K562 (cell line): ENCODE results near the gene DDX39A. TPM values are rescaled to one million over a fixed set of nuclear protein-coding genes. Genes with fewer than 3 reads are reported as not detected.

ENCODE experiments used
- ATAC-seq: fragments of 200-7000 bp; cut with Tn5 transposase; 3 replicates; pipeline ENCODE4 v1.9.1; 2020; ENCODE audit warnings: moderate library complexity
- BruUV-seq: library from RNA; stranded (reverse); fragments of 400-500 nt; replicated peaks from 2 replicates; lab custom pipeline; 2021; lab: Mats Ljungman, UMichigan
- CTCF ChIA-PET: fragments of 300-600 bp; formaldehyde crosslinking; extraction: SDS; loops from one replicate; lab custom pipeline; 2021; ENCODE audit warnings: low intra/inter-chr PET ratio; lab: Yijun Ruan, JAX
- POLR2A ChIA-PET: fragments of 300-600, 350-650 bp; sonication (Branson Sonifier 250); formaldehyde crosslinking; extraction: SDS; loops from one replicate; lab custom pipeline; 2021; ENCODE audit warnings: antibody characterized with exemption, inconsistent platforms; lab: Yijun Ruan, JAX
- DNase-seq, 4 experiments: peaks; one replicate each; pipeline versions ENCODE4 v3.0.0 to v3.0.0-alpha.2; 2011 to 2018; ENCODE audit warnings: low spot score in 3 of 4, mixed read lengths in 3 of 4; ENCODE audit errors: extremely low read depth in 1 of 4
- FAIRE-seq: peaks from 2 replicates; lab custom pipeline; 2011; peaks lifted over from hg19 to GRCh38; lab: Jason Lieb, UNC
- H2AFZ ChIP-seq: 2 replicates; pipeline ENCODE4 v1.6.0; 2011; ENCODE audit warnings: low read depth, low read length, control low read depth, inconsistent platforms
- H3K27ac ChIP-seq: fragments of 200-600 bp; 3 replicates; pipeline ENCODE4 v1.8.0; 2011; ENCODE audit warnings: low read depth, mild to moderate bottlenecking, control low read depth, inconsistent platforms, low read length, moderate library complexity, mixed read lengths; ENCODE audit errors: extremely low read depth
- H3K27me3 ChIP-seq, 2 experiments: fragments of 300-600 bp in 1 of 2; 2 replicates in 1 of 2; 3 replicates in 1 of 2; pipeline versions ENCODE4 v1.6.0 to v1.8.0; 2011; ENCODE audit warnings: inconsistent platforms in 2 of 2, low read length in 2 of 2, mild to moderate bottlenecking in 1 of 2, mixed read lengths in 1 of 2, moderate library complexity in 1 of 2; ENCODE audit not compliant: control insufficient read depth in 2 of 2, insufficient read depth in 2 of 2
- H3K36me3 ChIP-seq: fragments of 300-600 bp; 3 replicates; pipeline ENCODE4 v1.8.0; 2011; ENCODE audit warnings: mild to moderate bottlenecking, low read length, inconsistent platforms; ENCODE audit not compliant: control insufficient read depth, insufficient read depth
- H3K4me1 ChIP-seq, 2 experiments: fragments of 200-600 bp in 1 of 2; replicated peaks in 1 of 2; 2 replicates in 1 of 2; 3 replicates in 1 of 2; pipeline versions ENCODE4 v1.5.1 to v1.8.0; 2011; ENCODE audit warnings: inconsistent platforms in 2 of 2, low read length in 2 of 2, mild to moderate bottlenecking in 1 of 2, mixed read lengths in 1 of 2, moderate library complexity in 1 of 2; ENCODE audit not compliant: control insufficient read depth in 2 of 2, insufficient read depth in 2 of 2
- H3K4me2 ChIP-seq: 2 replicates; pipeline ENCODE4 v1.6.1; 2011; ENCODE audit warnings: low read length, control low read depth, inconsistent platforms, mixed read lengths; ENCODE audit not compliant: insufficient read depth
- H3K4me3 ChIP-seq: fragments of 200-600 bp; sonication (generic), shearing (Covaris generic); 2 replicates; pipeline ENCODE4 v1.5.1; 2016; ENCODE audit warnings: control low read depth, inconsistent platforms
- H3K79me2 ChIP-seq: fragments of 200-600 bp; 3 replicates; pipeline ENCODE4 v1.8.0; 2011; ENCODE audit warnings: low read length, inconsistent platforms; ENCODE audit not compliant: control insufficient read depth, insufficient read depth
- H3K9ac ChIP-seq, 2 experiments: 2 replicates each; pipeline versions ENCODE4 v1.6.0 to v1.6.1; 2011; ENCODE audit warnings: low read depth in 2 of 2, low read length in 2 of 2, control low read depth in 1 of 2, inconsistent platforms in 1 of 2, mild to moderate bottlenecking in 1 of 2, mixed read lengths in 1 of 2; ENCODE audit not compliant: insufficient read depth in 1 of 2
- H3K9me1 ChIP-seq: one replicate; pipeline ENCODE4 v1.6.0; 2011; ENCODE audit warnings: inconsistent platforms, mild to moderate bottlenecking, low read length, moderate library complexity; ENCODE audit not compliant: control insufficient read depth, insufficient read depth
- H3K9me3 ChIP-seq: replicated peaks from 2 replicates; pipeline ENCODE4 v1.5.1; 2011; ENCODE audit warnings: low read depth, low read length, inconsistent platforms; ENCODE audit not compliant: control insufficient read depth, insufficient read depth
- H4K20me1 ChIP-seq: replicated peaks from 2 replicates; pipeline ENCODE4 v1.6.1; 2011; ENCODE audit warnings: low read length, inconsistent platforms, mixed read lengths; ENCODE audit not compliant: control insufficient read depth, insufficient read depth
- BCOR ChIP-seq: fragments of 450-650 bp; IDR thresholded peaks from 2 replicates; pipeline ENCODE4 v1.6.1; 2016
- C11orf30 ChIP-seq: fragments of 450-650 bp; IDR thresholded peaks from 2 replicates; pipeline ENCODE4 v1.6.1; 2016; ENCODE audit warnings: low read depth, mild to moderate bottlenecking
- DEAF1 ChIP-seq: fragments of 450-650 bp; formaldehyde crosslinking; IDR thresholded peaks from 2 replicates; pipeline ENCODE4 v1.4.0; 2020; ENCODE audit warnings: mild to moderate bottlenecking, moderate library complexity
- ELF1 ChIP-seq: fragments of 200-800 bp; sonication (Bioruptor generic); IDR thresholded peaks from 2 replicates; pipeline ENCODE4 v1.6.1; 2016; ENCODE audit warnings: missing genetic modification characterization, missing compliant biosample characterization
- ETV1 ChIP-seq: fragments of 450-650 bp; conservative IDR thresholded peaks from 2 replicates; pipeline ENCODE4 v1.6.1; 2016; ENCODE audit warnings: missing genetic modification characterization, control low read depth, low read depth, missing compliant biosample characterization
- GABPA ChIP-seq: fragments of 200-800 bp; sonication (Bioruptor generic); conservative IDR thresholded peaks from 2 replicates; pipeline ENCODE4 v1.6.1; 2016; ENCODE audit warnings: low read depth, missing genetic modification characterization, missing compliant biosample characterization
- KDM1A ChIP-seq, 2 experiments: fragments of 450-650 bp; IDR thresholded peaks; 2 replicates each; pipeline ENCODE4 v1.6.1; 2016; ENCODE audit warnings: mild to moderate bottlenecking in 2 of 2
- LEF1 ChIP-seq: fragments of 450-650 bp; IDR thresholded peaks from 2 replicates; pipeline ENCODE4 v1.6.1; 2016; ENCODE audit warnings: mild to moderate bottlenecking
- MEF2A ChIP-seq: IDR thresholded peaks from 2 replicates; pipeline ENCODE4 v1.6.1; 2011; ENCODE audit warnings: low read depth, mild to moderate bottlenecking, low read length, moderate library complexity; ENCODE audit not compliant: control insufficient read depth
- MEIS2 ChIP-seq: fragments of 450-650 bp; IDR thresholded peaks from 2 replicates; pipeline ENCODE4 v1.6.1; 2014; ENCODE audit warnings: mild to moderate bottlenecking; ENCODE audit not compliant: partially characterized antibody
- NBN ChIP-seq: fragments of 450-650 bp; IDR thresholded peaks from 2 replicates; pipeline ENCODE4 v1.6.1; 2016; ENCODE audit warnings: low read depth, mild to moderate bottlenecking
- POLR2AphosphoS2 ChIP-seq: IDR thresholded peaks from 2 replicates; pipeline ENCODE4 v1.6.1; 2012; ENCODE audit warnings: low read length, improper control_type of control experiment
- PREB ChIP-seq: sonication (generic); formaldehyde crosslinking; IDR thresholded peaks from 2 replicates; pipeline ENCODE4 v1.8.1; 2023; ENCODE audit warnings: mild to moderate bottlenecking, missing genetic modification reagents
- RBM25 ChIP-seq: fragments of 200-400 bp; formaldehyde crosslinking; IDR thresholded peaks from 2 replicates; pipeline ENCODE4 v1.6.1; 2018; ENCODE audit warnings: low read length, low read depth, moderate library complexity; ENCODE audit not compliant: severe bottlenecking
- STAT5A ChIP-seq: IDR thresholded peaks from 2 replicates; pipeline ENCODE4 v1.6.1; 2012; ENCODE audit warnings: low read length, inconsistent platforms, borderline replicate concordance
- ZKSCAN8 ChIP-seq: fragments of 200-800 bp; sonication (Bioruptor generic); IDR thresholded peaks from 2 replicates; pipeline ENCODE4 v1.6.1; 2016; ENCODE audit warnings: missing genetic modification characterization, missing compliant biosample characterization
- ZNF121 ChIP-seq: sonication (generic); formaldehyde crosslinking; conservative IDR thresholded peaks from 2 replicates; pipeline ENCODE4 v1.8.0; 2022; ENCODE audit warnings: missing genetic modification reagents
- ZNF146 ChIP-seq: IDR thresholded peaks from one replicate; pipeline ENCODE4 v1.6.1; 2018; ENCODE audit warnings: missing compliant biosample characterization; ENCODE audit not compliant: unreplicated experiment
- WGBS: fragments of 100-300 bp; shearing (Covaris generic); methylation state at CpG from one replicate; pipeline ENCODE4 v1.1.6; 2016; ENCODE audit warnings: low coverage, mixed read lengths; ENCODE audit not compliant: insufficient coverage; ENCODE audit errors: missing lambda C conversion rate; 5-methylcytosine and 5-hydroxymethylcytosine counted together
- in situ Hi-C: fragments of 300-500 bp; cut with MboI; formaldehyde crosslinking; loops from 4 replicates; pipeline ENCODE4 v1.15.0; 2018; ENCODE audit warnings: inconsistent platforms, mixed read lengths
- intact Hi-C: fragments of 100-400 bp; cut with micrococcal nuclease; formaldehyde crosslinking; loops from 2 replicates; pipeline ENCODE4 v1.14.2; 2022
- polyA plus RNA-seq, 8 experiments: library from polyadenylated mRNA; depleted of rRNA in 4 of 8; stranded (reverse) in 5 of 8; unstranded in 3 of 8; fragments of >200 nt; fragmentation: Nextera tagmentation in 2 of 8; fragmentation: Illumina TruSeq in 1 of 8; extraction: Ambion mirVana in 2 of 8; extraction: Trizol in 1 of 8; gene quantifications; 2 replicates each; pipeline versions ENCODE4 v1.2.1 to v1.2.3, GENCODE V29; 2011 to 2014; ENCODE audit warnings: inconsistent platforms in 1 of 8, missing spikeins in 1 of 8
- total RNA-seq, 7 experiments: library from RNA; depleted of rRNA in 6 of 7; stranded (reverse); fragments of >200 nt in 6 of 7; fragmentation: Illumina TruSeq in 2 of 7; extraction: Trizol in 2 of 7; gene quantifications; 2 replicates each; pipeline versions ENCODE4 v1.2.1 to v1.2.3, GENCODE V29; 2011 to 2021; ENCODE audit warnings: low replicate concordance in 1 of 7

The DDX39A gene
- total and polyA plus RNA-seq, 9 of the 15 experiments (the other 6 are each of a cell fraction or from before 2014, with no cell fraction given): 90.3 to 250 (median 188) TPM

- TF ChIP-seq PREB (no peak), ZKSCAN8 (0 out of 2 replicates have a peak, but pooled peaks have one; percentile 34)
Measured at GRCh38 chr19:14369399-14370168, 49.6 kb downstream of the DDX39A start (continued).

GRCh38 chr19:14368011-14368513 is 51.1 kb downstream of the DDX39A start:
- no peaks in the 10 kb centered on the region for H3K27me3 ChIP-seq
- H4K20me1 ChIP-seq: no peaks in the 10 kb centered on the region
- peak in 1 of 4 experiments; percentile 2 for DNase-seq
- no TSS peak for BruUV-seq
- H3K4me1 ChIP-seq: peaks cover 38 to 44% of the 10 kb centered on the region in 2 experiments
- no peaks in the 10 kb centered on the region for H3K9me3 ChIP-seq
- H2AFZ ChIP-seq: peak overlapping the region; percentile 64; the same call in 1 of the 2 replicates
- POLR2A ChIA-PET: interaction anchor here (0.6 to 1.9 kb wide), 4 partner anchors 12 to 604 kb away, joined by 3 to 7 read pairs (median 4); partner anchors contain the start of genes ADGRE5 and MRI1
- peak overlapping the region; percentile 57; the same call in 1 of the 3 replicates for H3K27ac ChIP-seq
- no peak overlapping the region; a peak in 1 of 4 replicates for H3K9ac ChIP-seq
- in situ Hi-C loops (no loop called here), intact Hi-C loops (loop anchor here (10.0 kb wide), 1 partner anchor 117 kb away; no protein-coding TSS in a partner anchor)
- CTCF ChIA-PET: interaction anchor here (0.6 kb wide), 1 partner anchor 13 kb away, joined by 3 read pairs; no protein-coding TSS in a partner anchor
- no peak for FAIRE-seq
- 40% methylated on average over 5 of the region's 5 CpGs for WGBS
- no peak overlapping the region for H3K4me3 ChIP-seq
- H3K79me2 ChIP-seq: no peaks in the 10 kb centered on the region
- H3K4me2 ChIP-seq: no peak overlapping the region
- H3K36me3 ChIP-seq: no peaks in the 10 kb centered on the region
- H3K9me1 ChIP-seq: no peaks in the 10 kb centered on the region
- ATAC-seq: no peak
- TF ChIP-seq GABPA (tag): 0 out of 2 replicates have a peak, but pooled peaks have one; percentile 17
- peak; percentile 63; the same call in 1 of the 2 replicates for TF ChIP-seq NBN
- 0 out of 2 replicates have a peak, but pooled peaks have one; percentile 13 for TF ChIP-seq LEF1
- peak; percentile 22; the same call in 1 of the 2 replicates for TF ChIP-seq STAT5A
- peak in 1 of 2 experiments; percentile 60; a peak in 2 of 4 replicates for TF ChIP-seq KDM1A (IDR thresholded peaks at IDR 0.05)
- peak; percentile 97 for TF ChIP-seq ZNF146 (CRISPR knock-in tag)
- peak; percentile 55; the same call in 1 of the 2 replicates for TF ChIP-seq ETV1
- TF ChIP-seq ZNF121 (CRISPR knock-in tag): peak; percentile 49; the same call in 1 of the 2 replicates
- TF ChIP-seq POLR2AphosphoS2: no peak
- peak; percentile 33 for TF ChIP-seq RBM25
- TF ChIP-seq ELF1 (tag): peak; percentile 38; the same call in 1 of the 2 replicates
- TF ChIP-seq C11orf30: no peak
- TF ChIP-seq BCOR: peak; percentile 66; the same call in 1 of the 2 replicates
- TF ChIP-seq DEAF1 (CRISPR knock-in tag): no peak
- TF ChIP-seq MEIS2: peak; percentile 49
- TF ChIP-seq MEF2A: no peak
